HG03460 (cell line): ENCODE measurements around the gene SLC24A1.

Experiments used
- ATAC-seq: cut with Tn5 transposase; IDR thresholded peaks from one replicate; pipeline ENCODE4 v1.9.1; 2021; ENCODE audit not compliant: unreplicated experiment

SLC24A1 gene

GRCh38 chr15:65618560-65619109, 3.1 kb upstream of the SLC24A1 start:
- ATAC-seq, result no peak

- ATAC-seq, result no peak
These were observed 2.0 kb upstream of the SLC24A1 start for GRCh38 chr15:65619626-65620290.

- no peak for ATAC-seq
These were observed 905 bp upstream of the SLC24A1 start for GRCh38 chr15:65620833-65621232.

- ATAC-seq, result no peak
These were observed 1.4 kb downstream of the SLC24A1 start for GRCh38 chr15:65623103-65623502.

GRCh38 chr15:65626856-65627255, 5.1 kb downstream of the SLC24A1 start:
- no peak for ATAC-seq

GRCh38 chr15:65629548-65629947, 7.8 kb downstream of the SLC24A1 start:
- ATAC-seq, result no peak

- ATAC-seq, result peak; percentile 74
These were observed 9.0 kb downstream of the SLC24A1 start for GRCh38 chr15:65630760-65631159.

- no peak for ATAC-seq
These were observed 9.8 kb downstream of the SLC24A1 start for GRCh38 chr15:65631503-65631902.

GRCh38 chr15:65632780-65633375, 11.1 kb downstream of the SLC24A1 start:
- no peak for ATAC-seq

GRCh38 chr15:65633752-65634151, 12.0 kb downstream of the SLC24A1 start:
- ATAC-seq, result no peak

- ATAC-seq, result no peak
These were observed 12.6 kb downstream of the SLC24A1 start for GRCh38 chr15:65634356-65634755.

GRCh38 chr15:65638109-65638508, 16.4 kb downstream of the SLC24A1 start:
- ATAC-seq, result no peak

- no peak for ATAC-seq
These were observed 16.9 kb downstream of the SLC24A1 start for GRCh38 chr15:65638681-65639089.

- ATAC-seq, result no peak
These were observed 17.8 kb downstream of the SLC24A1 start for GRCh38 chr15:65639509-65639908.

- ATAC-seq, result no peak
These were observed 20.2 kb downstream of the SLC24A1 start for GRCh38 chr15:65641768-65642475.

- no peak for ATAC-seq
These were observed 20.9 kb downstream of the SLC24A1 start for GRCh38 chr15:65642594-65642993.

- ATAC-seq, result no peak
These were observed 22.5 kb downstream of the SLC24A1 start for GRCh38 chr15:65644282-65644681.

- no peak for ATAC-seq
These were observed 23.7 kb downstream of the SLC24A1 start for GRCh38 chr15:65645392-65645791.

- ATAC-seq, result no peak
These were observed 24.7 kb downstream of the SLC24A1 start for GRCh38 chr15:65646486-65646885.

GRCh38 chr15:65650312-65651041, 28.7 kb downstream of the SLC24A1 start:
- ATAC-seq, result no peak

GRCh38 chr15:65651042-65651322, 29.2 kb downstream of the SLC24A1 start:
- ATAC-seq, result no peak
